ENCODE data around the gene KRTAP5-10.
"Not testable (repeated sequence)": the region's sequence is repeated elsewhere in the genome, so short reads cannot be mapped to it uniquely, and the experiment has no call there.

The KRTAP5-10 gene

DNA sequence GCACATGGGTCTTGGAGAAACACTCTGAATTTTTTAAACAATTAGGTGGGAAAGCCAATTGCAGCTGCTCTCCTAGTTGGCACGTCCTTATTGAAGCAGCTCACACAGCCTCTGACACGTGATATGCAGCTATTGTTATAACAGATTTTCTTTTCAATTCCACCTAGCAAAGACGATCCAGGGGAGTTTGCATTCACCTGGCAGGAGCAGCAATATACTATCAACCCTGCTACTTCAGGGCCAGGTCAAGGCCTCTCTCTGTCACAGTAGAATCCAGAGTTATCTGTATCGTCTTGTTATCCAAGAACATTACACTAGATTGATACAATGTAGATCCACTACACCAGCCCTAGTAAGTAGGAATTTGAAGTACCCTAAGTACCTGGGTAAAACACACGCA is 9.1 kb downstream of the KRTAP5-10 start:
- no peak for FAIRE-seq

DNA sequence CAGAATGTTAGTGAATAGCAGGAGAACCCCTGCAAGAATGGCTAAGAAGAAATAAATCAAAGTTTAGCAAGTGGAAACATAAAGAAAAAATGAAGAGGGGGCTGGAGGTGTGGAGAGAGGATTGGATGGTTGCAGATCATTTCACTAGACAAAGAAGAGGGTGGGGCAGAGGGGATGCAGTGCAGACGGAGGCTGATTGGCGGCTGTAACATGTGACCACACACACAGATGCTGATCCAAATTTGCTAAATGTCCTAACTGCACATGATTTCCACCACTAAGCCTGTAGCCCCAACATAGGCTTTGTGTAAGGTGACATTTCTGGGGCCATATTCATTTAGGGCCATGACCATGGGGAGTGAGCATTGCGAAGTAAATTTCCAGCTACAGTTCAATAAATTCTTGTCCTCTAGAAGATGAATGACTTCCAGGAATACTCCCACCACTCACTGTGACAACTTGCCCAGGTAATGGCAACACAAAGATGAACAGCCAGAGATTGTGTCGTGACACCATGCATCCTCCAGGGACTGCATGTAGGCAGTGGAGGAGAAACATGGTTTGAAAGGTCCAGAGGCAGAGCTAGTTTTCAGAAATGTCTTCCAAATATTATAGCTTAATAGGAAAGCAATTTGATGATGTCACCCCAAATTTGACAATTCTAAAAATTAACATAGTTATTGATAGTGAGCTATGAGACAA is 10.5 kb downstream of the KRTAP5-10 start:
- FAIRE-seq = no peak

DNA sequence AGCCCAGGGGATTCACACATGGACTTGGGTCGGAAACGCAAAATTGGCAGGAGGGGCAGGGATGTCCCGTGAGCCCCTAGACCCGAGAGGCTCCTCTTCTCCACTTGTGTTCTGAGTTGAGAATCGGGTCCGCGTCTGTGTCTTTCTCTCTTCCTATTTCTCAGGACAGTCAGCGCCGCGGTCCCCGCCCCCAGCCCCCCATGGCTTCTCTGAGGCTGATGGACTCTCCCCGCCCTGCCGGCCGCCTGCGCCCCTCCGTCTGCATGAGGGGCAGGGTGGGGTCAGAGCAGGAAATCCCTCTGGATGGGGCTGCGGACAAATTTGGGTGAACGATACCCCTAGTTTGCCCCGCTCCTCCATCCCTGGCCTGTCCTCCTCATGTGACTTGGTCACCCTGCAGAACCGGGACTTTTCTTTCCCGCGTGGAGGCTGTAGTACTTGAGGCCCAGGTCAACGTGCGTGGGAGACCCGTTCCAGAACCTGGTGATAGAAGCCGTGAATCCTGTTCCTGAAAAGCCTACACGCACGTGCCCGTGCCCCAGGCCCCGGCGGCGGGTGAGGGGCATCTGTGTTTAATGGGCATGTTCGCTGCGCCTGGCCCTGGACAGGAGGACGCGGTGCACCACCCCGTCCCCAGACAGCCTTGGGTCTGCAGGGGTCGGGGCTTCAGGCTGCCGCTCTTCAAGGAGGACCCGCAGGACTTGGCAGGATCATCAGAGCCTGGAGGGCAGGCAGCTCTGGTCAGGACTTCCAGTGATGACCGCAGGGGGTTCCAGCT is 11.5 kb downstream of the KRTAP5-10 start:
- not testable (repeated sequence) for FAIRE-seq

DNA sequence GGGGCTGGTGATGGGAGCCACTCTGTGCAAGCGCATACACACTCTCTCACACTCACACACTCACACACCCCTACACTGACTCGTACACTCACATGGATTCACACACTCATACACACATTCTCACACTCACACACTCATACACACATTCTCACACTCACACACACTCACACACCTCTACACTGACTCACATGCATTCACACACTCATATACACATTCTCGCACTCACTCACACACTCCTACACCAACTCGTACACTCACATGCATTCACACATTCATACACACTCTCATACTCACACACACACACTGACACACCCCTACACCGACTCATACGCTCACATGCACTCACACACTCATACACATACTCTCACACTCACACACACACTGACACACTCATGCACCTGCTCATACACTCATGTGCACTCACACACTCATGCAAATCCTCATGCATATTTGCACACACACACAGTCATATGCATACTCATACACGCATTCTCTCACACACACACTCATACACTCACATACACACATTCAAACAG is 12.2 kb downstream of the KRTAP5-10 start:
- no peak for FAIRE-seq

DNA sequence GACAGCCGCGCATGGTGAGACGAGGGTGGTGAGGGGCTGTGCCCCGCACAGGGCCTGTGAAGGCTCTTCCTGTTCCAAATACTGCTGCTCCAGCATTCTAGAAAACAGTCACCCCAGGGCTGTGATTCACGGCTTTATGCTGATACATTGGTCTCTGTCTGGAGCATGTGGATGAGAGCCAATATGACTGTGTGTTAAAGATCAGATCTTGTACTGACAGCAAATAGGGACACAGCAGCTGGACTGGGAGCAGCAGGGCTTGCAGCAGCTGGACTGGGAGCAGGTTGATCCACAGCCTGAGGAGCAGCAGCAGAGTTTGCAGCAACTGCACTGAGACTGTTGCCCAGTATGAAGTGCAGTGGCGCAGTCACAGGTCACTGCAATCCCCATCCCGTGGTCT is 14.2 kb downstream of the KRTAP5-10 start:
- FAIRE-seq = not testable (repeated sequence)

DNA sequence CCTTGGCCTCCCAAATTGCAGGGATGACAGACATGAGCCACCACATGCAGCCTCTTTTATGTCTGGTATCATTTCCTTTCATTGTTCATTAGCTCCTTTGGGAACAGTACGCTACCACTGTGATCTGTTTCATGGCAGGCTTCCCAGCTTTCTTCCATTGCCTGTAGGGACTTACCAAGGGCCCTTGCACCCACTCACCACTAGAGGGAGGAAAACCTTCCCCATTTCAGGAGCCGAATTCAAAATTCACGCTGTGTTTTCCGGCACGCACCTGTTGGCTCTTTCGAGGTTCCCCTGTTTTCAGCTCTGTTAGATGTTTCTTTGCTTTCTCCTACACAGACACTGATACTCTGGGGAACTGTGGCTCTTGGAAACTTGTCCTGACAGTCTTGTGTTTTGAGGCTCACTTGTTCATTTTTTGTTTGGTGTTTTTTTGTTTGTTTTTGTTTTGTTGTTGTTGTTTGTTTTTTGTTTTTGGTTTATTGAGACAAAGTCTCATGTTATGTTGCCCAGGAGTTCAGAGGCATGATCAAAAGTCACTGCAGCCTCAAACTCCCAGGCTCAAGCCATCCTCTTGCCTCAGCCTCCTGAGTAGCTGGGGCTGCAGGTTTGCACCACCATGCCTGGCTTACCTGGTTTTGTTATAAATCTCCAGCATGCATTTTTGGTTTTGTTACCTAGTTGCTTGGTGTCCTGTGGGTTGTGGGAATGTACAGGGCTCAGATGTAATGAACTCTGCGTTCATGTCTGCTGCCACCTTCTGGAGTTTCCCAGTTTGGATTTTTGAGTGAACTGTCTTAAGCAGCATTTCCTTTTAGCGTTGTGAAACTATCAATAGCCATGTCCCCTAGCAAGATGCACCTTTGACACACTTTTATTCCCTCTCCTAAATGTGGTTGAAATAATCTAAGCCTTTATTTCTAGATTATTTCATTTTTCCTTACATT is 15.0 kb downstream of the KRTAP5-10 start:
- FAIRE-seq = no peak

DNA sequence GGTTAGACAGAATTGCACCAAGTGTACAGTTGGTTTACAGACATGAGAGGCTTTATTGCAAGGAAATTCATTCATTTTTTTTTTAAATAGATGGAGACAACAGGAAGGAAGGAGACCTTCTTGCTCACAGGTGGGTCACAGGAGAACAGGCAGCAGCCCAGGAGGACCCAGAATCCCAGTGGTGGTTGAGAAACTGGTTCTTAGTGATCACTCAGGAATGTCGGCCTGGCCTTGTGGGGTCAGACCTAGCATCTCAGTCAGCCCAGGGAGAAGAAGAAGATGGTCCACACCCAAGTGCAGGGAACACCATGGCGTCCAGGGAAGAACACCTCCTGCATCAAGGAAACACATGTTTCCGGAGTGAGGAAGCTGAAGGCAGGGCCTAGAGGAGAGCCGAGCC is 16.5 kb downstream of the KRTAP5-10 start:
- no peak for FAIRE-seq

DNA sequence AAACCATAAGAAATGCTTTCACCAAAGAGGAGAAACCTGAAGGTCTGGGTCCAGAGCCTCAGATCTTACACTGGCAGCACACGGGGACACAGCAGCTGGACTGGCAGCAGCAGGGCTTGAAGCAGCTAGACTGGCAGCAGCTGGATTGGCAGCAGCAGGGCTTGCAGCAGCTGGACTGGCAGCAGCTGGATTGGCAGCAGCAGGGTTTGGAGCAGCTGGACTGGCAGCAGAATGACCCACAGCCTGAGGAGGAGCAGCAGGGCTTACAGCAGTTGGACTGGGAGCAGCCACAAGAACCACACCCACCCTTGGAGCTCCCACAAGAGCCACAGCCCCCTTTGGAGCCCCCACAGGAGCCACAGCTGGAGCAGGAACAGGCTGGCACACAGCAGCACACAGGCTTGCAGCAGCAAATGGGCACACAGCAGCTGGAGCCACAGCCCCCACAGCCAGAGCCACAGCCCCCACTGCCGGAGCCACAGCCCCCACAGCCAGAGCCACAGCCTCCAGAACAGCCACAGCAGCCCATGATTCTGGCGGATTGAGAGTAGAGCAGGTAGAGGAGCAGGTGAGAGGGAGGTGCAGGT is 17.0 kb downstream of the KRTAP5-10 start, which contains the start of gene KRTAP5-11:
TSS of gene KRTAP5-11 (minus strand) at position 567 of the 587 bp plus-strand sequence. CDS start at position 529, 38 bp downstream.
- no peak for FAIRE-seq

DNA sequence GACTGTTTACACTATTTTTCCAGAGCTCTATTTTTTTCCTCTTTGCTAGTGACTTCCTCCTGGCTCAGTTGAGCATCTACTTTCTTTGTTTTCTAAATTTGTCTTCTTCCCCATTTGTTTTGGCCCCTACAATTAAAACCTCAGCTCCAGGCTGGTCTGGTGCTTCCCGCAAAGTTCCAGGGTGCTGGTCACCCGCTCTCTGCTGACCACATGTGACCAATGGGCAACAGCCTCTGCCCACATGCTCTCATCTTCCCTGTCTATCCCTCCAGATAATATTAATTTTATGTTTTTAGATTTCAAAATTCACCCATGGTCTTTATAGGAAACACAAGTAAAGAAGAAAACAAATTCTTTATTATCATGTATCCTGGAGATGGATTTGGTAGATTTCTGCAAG is 17.6 kb downstream of the KRTAP5-10 start:
- not testable (repeated sequence) for FAIRE-seq

DNA sequence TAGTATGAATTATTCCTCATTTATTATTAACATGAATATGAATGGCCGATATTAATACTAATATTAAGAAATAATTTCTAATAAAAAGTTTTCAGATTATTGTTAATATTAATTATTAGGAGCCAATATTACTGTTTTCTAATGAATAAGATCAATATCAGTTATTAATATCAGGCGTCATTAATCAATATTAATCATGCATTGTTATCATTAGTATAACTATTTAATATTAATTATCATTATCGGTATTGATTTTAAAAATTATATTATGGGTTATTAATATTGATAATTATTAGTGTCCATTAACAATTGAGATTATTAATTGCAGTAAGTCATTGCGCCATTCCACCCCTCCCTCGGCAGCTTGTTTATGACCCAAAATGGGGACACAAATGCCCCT is 20.3 kb downstream of the KRTAP5-10 start:
- not testable (repeated sequence) for FAIRE-seq

DNA sequence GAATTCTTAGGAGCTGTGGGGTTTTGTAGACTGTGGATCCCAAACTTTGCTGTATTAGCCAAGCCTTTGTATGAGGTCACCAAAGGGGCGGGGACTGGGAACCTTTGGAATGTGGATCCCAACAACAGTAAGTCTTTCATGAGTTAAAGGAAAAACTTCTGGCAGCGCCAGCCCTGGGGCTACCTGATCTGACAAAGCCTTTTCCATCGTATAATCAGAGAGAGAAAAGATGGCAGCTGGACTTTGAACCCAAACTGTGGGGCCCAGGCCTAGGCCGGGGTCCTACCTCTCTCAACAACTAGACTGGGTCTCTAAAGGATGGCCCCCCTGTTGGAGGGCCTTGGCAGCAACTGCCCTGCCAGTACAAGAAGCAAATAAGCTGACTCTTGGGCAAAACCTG is 23.0 kb downstream of the KRTAP5-10 start:
- FAIRE-seq = not testable (repeated sequence)

DNA sequence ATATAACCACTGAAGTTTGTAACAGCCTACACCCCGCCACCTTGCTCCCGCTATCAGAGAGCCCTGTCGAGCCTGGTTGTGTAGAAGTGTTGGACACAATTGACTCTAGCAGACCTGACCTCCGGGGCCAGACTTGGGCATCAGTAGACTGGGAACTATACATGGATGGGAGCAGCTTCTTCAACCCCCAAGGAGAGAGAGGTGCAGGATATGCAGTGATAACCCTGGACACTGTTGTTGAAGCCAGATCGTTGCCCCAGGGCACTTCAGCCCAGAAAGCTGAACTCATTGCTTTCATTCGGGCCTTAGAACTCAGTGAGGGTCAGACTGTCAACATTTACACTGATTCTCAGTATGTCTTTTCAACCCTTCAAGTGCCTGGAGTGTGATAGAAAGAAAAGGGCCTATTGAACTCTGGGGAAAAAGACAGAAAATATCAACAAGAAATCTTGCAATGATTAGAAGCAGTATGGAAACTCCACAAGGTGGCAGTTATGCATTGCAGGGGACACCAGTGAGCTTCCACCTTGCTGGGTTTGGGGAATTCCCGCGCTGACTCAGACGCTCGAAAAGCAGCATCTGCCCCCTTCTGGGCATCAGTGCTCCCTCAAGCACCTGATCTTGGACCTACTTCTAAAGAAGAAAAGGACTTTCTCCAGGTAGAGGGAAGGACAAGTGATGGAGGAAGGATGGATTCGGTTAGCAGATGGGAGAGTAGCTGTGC is 23.6 kb downstream of the KRTAP5-10 start:
- not testable (repeated sequence) for FAIRE-seq

DNA sequence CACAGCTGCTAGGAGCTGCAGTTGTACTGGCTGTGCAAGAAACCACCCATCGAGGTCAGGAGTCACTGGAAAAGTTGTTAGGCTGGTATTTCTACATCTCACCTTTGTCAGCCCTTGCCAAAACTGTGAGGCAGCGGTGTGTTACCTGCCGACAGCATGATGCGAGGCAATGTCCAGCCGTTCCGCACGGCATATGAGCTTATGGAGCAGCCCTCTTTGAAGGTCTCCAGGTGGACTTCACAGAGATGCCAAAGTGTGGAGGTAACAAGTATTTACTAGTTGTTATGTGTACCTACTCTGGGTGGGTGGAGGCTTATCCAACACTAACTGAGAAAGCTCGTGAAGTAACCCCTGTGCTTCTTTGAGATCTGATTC is 24.2 kb downstream of the KRTAP5-10 start:
- FAIRE-seq = not testable (repeated sequence)

DNA sequence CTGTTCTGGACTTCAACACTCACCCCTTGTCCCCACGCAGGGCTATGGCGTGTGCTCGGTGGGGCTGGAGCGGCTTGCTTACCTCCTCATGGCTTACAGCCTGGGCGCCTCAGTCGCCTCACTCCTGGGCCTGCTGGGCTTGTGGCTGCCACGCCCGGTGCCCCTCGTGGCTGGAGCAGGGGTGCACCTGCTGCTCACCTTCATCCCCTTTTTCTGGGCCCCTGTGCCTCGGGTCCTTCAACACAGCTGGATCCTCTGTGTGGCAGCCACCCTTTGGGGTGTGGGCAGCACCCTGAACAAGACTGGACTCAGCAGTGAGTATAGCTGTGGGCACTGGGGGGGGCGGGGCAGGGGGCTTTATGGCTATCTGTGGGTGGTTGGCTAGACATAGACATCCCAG is 37.9 kb downstream of the KRTAP5-10 start:
- not testable (repeated sequence) for FAIRE-seq

DNA sequence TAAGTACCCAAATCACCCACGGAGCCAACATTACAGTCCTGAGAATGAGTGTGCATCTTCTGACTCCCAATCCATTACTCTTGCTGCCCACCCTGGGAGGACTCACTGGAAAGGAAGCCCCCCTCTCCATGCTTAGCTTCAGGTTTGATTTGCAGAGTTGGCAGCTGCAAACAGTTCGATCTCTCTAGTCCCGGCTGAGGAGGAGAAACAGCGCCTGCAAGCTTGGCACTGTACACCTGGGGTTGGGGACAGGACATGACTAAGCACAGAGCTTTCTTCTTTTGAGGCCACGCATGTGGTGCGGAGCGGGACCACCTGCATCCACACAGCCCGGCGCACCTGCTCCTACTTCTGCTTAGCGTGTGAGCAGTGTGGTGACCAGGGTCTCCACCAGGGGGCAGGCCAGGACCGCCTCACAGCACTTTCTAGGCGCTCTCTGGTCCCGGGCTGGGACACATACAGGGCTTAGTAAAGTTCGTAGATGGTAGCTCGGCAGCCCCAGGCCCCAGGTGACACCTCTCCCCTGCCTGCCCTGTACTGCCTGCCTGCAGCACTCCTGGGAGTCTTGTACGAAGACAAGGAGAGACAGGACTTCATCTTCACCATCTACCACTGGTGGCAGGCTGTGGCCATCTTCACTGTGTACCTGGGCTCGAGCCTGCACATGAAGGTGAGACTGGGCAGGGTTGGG is 39.6 kb downstream of the KRTAP5-10 start:
- not testable (repeated sequence) for FAIRE-seq

DNA sequence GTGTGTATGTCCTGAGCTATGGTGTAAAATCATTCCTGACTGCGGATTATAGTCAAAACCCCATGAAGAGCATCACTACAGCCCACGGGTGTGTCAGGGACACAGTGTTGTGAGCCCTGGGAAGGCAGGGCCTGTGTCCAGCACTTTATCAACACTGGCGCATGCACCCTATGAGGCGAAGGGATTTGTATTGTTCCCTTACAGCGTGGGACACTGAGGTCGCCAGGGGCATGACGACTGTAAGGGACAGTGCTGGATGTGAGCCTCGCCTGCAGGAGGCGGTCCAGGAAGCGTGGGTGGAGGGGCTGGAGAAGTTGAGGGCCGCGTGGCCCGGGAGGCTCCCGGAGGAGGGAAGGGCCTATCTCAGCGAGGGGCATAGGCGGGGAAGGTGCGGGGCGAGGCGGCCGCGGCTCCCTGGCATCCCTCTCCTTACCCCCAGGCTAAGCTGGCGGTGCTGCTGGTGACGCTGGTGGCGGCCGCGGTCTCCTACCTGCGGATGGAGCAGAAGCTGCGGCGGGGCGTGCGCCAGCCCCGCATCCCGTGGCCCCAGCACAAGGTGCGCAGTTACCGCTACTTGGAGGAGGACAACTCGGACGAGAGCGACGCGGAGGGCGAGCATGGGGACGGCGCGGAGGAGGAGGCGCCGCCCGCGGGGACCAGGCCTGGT is 41.6 kb downstream of the KRTAP5-10 start:
- not testable (repeated sequence) for FAIRE-seq

DNA sequence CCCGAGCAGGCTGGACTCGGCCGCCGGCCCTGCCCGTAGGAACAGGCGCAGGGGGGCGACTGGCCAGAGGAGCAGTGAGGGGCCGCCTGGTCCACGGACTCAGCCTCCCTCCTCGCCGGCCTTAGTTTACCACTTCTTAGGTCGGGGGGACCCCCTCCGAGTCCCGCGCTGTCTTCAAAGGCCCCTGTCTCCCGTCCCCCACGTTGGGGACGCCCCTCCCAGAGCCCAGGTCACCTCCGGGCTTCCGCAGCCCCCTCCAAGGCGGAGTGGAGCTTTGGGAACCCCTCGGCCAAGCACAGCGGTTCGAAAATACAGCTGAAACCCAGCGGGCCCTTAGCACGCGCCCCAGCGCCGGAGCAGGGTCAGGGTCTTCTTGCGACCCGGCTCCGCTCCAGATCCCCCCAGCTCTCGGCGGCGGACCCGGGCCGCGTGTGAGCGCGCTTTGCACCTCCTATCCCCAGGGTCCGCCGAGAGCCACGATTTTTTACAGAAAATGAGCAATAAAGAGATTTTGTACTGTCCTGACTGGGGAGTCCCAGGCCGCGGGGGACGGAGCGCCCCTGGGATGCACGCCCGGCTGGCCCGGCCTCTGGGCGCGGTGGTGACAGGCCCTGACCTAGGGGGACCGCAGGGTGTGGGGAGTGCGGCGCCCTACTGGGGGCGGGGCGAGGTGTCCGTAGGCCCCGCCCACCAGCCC is 42.3 kb downstream of the KRTAP5-10 start:
- not testable (repeated sequence) for FAIRE-seq

DNA sequence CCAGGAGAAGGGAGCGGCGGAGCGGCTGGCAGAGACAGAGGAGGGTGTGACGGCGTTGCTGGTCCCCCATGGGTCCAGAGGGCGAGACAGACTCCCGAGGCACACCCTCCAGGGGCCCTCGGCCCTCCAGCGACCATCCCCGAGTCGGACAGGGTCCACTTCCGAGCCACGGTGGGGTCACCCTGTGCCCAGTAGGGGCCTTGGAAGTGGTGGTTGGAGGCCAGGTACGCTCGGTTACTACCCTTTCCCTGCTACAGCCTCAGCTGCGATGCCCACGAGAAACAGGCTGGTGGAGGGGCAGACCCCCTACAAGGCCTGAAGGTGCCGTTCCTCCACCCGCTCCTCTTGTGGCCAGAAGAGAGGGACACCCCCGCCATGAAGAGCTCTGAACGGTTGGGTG is 42.9 kb downstream of the KRTAP5-10 start:
- FAIRE-seq = not testable (repeated sequence)

DNA sequence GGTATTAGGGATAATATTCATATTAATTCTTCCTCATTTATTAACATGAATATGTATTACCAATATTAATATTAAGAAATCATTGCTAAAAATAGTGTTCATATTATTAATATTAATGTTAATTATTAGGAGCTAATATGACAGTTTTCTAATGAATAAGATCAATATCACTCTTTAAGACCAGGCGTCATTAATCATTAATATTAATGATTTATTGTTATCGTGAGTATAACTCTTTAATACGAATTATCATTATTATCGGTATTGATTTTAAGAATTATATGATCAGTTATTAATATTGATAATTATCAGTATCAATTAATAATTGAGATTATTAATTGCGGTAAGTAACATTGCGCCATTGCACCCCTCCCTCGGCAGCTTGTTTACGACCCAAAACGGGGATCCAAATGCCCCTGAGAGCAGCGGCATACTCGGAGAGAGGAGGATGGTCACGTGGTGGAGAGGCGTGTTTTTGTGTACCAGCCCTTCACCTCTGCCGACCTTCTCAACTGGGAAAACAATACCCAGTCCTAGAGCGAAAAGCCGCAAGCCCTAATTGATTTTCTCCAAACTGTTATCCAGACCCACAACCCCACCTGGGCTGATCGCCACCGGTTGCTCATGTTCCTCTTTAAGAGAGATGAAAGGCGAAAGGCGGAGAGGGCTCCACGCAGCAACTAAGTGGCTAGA is 46.0 kb downstream of the KRTAP5-10 start:
- not testable (repeated sequence) for FAIRE-seq

Measured in endometrium (tissue), 2 donors.